ENCODE results near the gene NEBL.

DNA sequence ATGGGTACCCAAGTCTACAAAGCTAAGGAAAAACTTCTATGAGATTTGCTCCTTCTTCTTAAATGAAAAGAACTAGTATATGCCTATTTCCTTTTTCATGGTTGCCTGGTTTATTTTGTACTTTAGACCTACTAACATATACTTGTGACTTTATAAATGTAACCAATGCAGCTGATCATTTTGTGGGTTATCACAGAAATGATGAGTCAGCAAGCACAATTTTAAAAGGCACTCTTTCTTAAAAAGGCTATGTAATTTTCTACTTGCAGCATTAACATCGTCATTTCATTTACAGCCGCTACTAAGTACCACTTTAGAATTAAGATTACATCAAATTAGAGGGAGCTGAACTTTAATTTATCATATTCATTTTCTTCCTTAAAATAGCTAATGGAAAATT lies 13.6 kb downstream of the NEBL start:
- TF ChIP-seq ZNF133 (tag by site-specific recombination; IDR thresholded peaks at IDR 0.05): no peak
- no peak for TF ChIP-seq ZNF24 (tag by site-specific recombination; IDR thresholded peaks at IDR 0.05)
- no peak for TF ChIP-seq ZBTB20 (tag by site-specific recombination; IDR thresholded peaks at IDR 0.05)
- no peak for TF ChIP-seq CTCF (tag by site-specific recombination; IDR thresholded peaks at IDR 0.05)

Measured in HEK293 (cell line).